NOMO-1 treated with DMSO at 0.1 percent for 48 hours (cell line): ENCODE data around the gene NODAL.
A peak's percentile ranks its signal among the peaks of the same experiment; 100 is the strongest.
"Not testable (repeated sequence)": the region's sequence is repeated elsewhere in the genome, so short reads cannot be mapped to it uniquely, and the experiment has no call there.

Experiments
- DNase-seq: peaks from one replicate; lab custom pipeline; 2025; ENCODE audit not compliant: unreplicated experiment; lab: John Stamatoyannopoulos, UW

Gene NODAL

DNA sequence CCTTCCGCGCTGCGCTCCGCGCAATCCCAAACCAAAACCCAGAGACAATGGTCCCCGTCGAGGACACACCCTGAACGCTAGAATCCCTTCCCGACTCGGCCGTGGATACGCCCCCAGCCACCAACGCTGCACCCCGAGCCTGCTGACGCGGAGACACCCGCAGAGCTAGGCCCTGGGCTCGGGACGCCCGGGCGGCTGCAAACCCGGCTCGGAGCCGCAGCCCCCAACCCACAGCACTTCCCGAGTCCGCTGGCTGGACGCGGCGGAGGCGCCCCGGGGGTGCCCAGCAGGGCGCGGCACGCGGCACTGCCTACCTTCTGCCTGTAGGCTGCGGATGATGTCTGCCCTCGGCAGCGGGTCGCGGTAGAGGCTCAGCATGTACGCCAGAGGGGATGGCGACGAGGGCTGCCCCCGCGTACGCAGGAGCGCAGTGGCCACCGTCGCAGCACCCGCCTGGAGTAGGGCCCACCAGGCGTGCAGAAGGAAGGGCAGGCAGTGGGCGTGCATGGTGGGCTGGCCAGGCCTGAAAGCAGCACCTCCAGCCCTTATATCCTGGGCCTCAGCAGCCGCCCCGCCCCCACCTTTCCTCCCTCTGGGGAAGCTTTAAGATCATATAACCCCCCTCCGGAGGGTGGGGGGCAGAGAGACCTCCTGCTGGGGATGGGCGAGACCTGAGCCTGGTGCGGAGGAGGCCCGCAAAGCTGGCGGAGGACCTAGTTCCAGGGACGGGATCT lies at the start of gene NODAL:
TSS of gene NODAL (minus strand) at position 521 of the 734 bp plus-strand sequence. CDS start at position 507, 14 bp downstream.
- DNase-seq, result no peak

DNA sequence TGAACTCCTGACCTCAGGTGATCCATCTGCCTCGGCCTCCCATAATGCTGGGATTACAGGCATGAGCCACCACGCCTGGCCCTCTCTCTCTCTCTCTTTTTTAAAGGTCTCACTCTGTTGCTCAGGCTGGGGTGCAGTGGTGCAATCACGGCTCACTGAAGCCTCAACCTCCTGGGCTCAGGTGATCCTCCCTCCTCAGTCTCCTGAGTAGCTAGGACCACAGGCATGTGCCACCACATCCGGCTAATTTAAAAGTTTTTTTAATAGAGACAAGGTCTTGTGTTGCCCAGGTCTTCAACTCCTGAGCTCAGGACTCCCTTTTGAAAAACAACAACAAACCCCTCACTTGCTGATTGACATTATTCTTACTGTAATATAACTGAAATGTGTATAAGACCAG lies 48.7 kb upstream of the NODAL start:
- no peak for DNase-seq

DNA sequence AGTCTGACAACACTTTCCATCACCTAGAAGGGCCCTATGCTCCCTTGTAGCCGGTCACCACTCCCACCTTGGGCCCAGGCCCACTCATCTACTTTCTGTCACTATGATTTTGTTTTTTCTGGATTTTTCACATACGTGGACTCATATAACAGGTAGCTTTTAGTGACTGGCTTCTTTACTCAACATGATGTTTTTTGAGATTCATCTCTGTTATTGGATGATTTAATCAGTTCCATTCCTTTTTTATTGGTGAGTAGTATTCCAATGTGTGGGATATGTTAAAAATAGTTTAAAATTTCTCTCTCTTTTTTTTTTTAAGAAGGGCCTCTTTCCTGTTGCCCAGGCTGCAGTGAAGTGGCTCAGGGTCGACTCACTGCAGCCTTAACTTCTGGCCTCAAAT lies 46.3 kb upstream of the NODAL start:
- no peak for DNase-seq

DNA sequence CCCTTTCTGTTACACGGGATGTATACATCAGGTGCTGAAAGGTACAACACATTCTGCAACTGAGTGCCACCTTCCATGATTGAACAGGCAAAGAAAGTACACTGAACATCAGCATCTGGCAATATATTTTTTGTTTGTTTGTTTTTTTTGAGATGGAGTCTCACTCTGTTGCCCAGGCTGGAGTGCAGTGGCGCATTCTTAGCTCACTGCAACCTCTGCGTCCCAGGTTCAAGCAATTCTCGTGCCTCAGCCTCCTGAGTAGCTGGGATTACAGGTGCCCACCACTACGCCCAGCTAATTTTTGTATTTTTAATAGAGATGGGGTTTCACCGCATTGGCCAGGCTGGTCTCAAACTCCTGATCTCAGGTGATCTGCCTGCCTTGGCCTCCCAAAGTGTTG lies 42.4 kb upstream of the NODAL start:
- not testable (repeated sequence) for DNase-seq

DNA sequence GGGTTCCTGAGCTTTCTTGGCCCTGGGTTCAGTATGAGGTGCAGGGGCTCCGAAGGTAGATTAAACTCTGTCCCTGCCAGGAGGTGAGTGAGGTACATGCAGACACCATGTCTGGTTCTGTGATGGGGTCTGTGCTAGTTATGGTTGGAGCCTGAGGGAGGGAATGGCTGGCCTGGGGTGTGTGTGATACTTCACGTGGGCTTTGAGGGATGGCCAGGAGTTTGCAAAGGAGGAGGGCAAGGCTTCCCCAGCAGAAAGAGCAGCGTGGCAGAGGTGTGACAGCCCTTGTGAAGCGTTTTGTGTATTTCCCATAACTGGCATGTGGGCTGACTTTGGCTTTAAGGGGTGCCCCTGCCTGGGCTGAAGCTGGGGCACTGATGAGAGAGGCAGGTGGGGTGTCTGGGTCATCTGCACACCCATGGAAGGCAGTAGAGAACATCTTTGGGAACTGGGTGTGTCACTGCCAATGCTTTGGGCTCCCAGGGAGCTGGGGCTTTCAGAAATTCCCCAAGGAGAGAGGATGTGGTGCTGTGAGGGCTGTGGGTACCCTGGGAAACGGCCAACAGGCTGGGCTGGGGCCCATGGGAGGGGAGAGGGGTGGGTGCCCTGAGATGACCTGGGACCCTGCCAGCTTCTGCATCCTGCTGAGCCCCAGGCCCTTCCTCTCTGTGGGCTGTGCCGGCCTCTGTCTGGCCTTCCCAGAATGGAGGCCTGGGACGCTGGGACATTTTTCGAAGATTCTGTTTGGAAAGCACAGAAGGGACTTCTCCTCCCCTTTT lies 41.7 kb upstream of the NODAL start:
- DNase-seq, result no peak

DNA sequence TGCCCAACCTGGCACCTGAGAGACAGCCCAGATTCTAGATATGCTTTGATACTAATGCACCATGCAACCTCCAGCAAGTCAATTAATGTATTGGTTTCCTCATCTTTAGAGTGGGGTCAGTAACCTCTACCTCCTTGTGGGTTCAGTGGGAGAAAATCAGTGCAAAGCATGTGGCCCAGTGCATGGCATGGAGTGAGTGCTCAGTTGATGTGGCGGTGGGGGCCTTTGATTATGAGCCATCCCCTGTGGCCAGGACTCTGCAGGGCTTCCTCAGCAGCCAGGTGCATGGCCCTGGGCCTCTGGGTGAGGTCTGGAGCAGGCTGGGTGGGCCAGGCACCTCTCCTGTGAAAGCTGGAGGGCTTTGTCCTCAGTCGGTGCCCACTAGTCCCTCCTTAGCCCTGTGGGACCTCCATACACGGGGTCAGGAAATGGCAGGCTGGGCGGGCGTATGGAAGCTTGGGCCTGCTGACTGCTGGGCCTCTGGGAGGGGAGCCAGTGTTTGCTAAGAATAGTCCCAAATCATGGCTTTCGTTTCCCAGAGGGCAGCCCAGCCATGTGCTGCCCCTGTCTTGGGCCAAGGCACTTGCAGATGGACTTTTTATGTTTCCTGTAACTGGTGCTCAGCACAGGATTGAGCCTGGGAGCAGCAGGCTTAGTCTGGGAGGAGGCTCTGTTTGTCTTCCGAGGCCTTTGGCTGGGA lies 40.5 kb upstream of the NODAL start:
- no peak for DNase-seq

DNA sequence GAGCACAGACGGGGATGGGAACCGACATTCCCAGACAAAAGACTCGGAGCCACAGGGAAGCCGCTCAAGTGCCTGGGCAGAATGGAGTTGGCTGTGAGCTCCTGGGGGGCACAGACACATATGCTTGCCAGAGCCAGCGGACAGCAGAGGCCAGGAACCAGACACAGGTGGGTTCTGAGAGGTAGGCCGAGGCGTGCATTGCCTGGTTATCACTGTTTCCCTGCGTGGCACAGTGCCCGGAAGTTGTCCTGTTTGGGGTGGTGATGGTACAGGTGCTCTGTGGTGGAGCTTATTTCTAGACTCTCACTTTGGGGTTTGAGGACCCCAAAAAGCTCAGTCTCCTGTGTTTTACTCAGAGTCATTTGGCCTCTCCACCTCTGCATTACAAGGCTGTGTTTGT lies 39.6 kb upstream of the NODAL start:
- DNase-seq, result no peak

DNA sequence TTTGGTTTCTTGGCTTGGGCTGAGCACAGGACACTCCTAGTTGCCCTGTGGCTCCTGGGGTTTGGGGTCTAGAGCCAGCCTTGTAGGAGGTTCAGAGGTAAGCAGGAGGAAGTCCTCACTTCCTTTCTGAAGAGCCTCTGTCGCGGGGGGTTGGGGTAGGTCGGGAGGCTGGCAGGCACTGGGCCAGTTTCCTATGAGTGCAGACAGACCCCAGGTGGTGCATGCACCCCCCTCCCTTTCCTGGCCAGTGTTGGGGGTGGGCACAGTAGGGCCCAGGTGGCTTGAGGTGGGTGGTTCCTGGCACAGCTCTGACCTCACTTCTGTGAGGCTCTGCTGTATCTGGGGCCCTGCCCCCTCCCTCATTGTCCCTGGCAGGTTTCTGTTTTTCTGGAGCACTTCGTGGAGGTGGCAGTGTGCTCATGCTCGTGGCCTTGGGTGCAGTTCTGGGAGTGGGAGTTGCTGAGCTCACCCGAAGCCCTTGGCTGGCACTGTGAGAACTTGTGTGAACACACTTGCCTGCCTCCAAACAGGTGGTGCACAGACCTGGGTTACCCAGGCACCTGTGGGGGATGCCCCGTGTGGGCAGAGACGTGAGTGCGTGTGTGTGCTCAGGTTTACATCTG lies 38.9 kb upstream of the NODAL start:
- DNase-seq, result peak; percentile 17

DNA sequence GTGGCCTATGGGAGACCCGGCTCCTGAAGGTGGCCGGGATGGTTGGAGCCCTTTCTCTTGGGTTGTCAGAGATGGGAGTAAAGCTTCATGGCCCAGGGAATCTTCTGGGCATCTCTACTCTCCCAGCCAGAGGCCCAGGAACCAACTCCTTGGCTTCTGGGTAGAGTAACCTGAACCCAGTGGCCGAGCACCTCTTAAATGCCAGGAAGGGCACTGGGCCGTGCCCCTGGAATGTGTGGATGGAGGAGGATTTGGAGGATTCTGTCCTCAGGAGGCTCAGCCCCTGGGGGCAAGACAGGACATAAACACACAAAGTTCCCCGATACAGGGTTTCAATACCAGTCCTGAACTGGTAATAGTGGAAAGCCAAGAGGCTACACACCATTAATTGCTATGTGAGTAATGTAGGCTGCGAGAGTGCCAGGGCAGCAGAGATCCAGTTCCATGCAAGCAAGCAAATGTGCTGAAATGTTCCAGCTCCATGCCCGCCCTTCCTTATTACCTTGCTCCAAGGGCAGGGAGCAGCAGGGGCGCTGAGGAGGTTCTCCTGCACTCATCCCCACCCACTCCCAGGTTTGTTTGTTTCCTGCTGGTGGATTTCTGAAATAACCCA lies 38.3 kb upstream of the NODAL start:
- no peak for DNase-seq

DNA sequence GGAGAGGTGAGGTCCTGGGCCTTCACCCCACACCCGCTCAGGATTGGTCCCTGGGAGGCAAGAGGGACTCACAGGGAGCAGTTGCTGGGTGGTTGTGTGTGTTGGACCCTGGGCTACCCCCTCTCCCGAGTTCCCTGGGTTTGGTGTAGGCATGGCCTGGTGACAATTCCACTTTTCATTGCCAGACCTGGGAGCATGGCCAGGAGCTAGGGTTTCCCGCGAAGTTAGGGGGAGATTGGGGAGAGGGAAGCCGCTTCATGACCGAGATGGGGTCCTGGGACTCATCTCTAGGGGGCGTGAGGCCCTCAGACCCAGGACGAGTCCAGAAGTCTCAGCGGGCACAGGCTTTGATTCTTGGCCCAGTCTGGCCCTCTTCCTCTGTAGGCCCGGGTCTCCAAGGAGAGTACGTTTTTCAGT lies 37.7 kb upstream of the NODAL start:
- DNase-seq, result no peak

DNA sequence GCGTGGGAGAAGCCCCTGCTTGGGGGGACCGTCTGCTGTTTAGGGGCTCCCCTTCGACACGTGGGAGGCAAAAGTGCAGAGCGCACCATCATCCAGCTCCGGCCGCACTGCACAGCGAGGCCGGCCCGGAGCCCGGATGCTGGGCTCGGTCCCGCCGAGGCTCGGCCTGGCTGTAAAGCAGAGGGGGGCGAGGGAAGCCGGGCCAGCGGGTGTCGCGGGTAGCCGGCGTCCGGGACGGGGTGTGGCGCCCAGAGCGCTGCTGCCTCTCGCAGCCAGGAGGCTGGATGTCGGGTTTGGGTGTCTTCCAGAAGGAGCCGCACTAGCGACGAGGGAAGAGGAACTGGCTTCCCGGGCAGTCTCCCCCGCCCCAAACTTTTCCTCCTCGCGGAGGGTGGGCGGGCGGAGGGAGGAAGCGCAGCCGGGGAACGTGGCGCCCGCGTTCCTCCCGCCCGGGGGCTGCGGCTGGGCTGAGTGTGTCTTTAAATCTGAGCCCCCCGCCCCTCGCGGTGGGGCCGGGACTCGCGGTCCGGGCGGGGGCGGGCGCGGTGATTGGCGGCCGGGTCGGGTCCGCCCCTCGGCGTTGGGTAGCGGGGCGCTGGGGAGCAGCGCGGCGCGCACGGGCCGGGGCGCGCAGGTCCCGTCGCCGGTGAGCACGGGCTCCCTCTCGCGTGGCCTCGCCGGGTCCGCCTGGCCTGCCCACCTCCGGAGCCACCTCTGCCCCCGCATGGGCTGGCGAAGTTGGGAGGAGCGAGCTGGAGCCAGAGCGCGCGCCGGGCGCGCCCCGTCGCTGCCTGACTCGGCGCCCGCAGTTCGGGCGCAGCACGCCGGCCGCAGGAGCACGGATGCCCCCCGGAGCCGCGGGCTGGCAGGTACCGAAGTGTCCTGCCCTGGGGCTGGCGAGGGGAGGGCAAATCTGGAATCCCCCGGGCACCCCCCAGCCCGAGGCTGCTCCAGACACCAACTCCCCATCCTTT lies 37.0 kb upstream of the NODAL start, which contains the start of gene PALD1:
TSS of gene PALD1 (plus strand) at position 577 of the 974 bp plus-strand sequence. CDS start 47,185 bp downstream, outside the sequence.
- peak; percentile 3 for DNase-seq

DNA sequence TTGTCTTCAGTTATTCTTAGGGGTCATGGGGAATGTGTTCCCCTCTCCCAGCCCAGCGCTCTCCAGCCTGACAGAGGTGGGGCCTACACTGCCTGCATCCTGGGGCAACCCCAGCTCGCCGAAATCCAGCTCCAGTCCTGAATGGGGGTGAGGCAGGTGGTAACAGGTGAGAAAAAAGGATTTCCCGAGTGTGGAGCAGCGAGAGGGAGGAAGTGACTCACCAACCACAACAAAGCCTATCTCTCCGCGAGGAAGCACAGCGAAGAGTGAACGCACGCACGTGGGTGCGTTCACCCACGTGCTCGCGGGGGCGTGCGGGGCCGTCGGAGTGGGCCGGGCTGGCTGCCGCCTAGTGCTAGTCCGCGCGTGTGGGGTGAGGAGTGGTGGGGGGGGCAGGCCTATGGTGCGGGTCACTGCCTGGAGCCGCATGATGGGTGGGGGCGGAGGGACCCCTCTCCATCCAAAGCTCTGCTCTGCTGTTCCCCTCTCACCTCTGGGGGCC lies 36.2 kb upstream of the NODAL start:
- DNase-seq, result peak; percentile 7

DNA sequence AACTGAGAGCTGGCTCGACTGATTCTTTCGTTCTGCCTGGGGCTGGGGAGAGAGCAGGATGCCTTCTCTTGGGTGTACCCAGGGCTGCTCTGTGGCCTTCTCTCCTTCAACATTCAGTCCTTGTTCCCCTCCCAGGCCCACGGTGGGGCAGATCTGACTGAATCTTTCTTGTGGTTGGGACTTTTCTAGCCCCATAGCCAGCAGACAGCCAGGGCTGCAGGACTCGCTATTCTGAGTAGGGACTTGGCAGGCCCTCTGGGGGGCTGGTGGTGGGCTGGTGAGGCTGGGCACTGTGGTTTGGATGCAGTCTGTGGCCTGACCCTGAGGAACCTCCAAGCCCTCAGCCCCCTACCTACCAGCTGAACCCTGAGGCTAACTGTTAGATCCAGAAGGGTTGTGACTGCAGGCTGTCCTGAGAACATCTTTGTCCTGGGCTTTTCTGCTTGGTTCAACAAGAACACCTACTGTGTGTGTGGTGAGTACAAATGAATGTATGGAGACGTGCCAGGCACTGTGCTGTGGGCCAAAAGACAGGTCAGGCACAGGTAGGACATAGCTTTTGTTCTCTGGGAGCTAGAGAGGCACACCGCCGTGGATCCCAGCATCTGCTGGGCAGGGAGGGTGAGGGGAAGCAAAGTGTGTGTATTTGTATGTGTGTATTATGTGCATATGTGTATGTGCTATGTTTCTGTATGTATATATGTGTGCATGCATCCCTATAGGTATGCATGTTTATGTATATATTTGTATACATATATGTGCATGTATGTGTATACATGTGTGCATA lies 35.0 kb upstream of the NODAL start:
- DNase-seq, result no peak

DNA sequence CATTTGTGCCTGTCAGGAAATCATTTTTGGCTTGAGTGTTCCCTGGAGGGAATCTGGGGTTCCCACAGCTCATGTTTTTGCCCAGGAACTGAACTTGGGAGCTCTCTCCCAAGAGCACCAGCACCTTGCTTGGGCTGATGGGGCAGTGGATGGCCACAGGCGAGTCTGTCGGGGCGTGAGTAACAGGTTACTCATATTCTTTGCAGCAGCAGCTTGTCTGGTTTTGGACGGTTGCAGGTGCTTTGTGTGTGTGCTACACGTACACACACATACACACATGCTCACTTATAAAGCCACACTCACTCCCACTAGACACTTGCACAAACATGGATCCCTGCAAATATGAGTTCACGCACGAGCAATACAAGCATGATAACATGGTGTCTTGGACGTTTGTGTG lies 34.2 kb upstream of the NODAL start:
- DNase-seq, result no peak

DNA sequence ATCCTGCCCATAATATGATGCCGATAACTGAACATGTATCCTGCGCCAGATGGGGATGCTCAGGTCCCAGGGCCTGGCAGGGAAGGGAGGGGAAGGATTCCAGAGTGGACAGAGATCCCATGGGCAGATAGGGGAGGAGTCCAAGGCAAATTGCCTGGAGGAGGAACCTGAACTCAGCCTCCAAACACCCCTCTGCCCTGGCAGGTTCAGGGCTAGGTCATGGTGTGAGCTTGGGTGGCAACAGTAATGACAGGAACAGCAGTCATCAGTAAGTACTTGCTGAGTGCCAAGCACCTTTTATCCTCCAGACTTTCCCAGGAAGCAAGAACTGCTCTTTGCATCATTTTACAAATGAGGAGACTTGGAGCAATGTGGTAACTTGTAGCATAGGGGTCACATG lies 33.3 kb upstream of the NODAL start:
- no peak for DNase-seq

DNA sequence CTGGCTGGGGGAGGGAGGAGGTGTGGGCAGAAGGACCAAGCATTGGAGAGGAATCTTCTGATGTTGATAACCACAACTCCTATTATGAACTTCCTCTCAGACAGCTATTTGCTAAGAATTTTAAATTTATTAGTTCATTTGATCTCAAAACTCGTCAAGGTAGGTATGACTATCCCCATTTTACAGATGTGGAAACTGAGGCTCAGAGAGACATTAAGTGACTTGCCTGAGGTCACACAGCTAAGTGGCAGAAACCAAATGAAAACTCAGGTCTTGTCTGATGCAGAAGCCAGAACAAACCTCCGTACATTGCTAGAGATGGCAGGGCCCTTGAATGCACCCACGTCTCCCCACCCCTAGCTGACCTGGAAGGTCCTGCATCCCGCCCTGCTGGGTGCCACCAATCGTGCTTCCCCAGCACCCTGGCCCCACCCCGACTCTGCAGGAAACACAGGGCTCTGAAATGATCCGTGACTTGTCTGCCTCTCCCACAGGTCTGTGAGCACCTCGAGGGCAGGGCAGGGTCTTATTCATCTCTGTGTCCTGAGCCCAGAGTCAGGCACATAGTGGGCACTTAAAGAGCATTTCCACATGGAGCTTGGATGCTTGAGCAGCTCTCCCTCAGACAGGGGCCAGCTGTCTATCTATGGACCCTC lies 31.4 kb upstream of the NODAL start:
- no peak for DNase-seq

DNA sequence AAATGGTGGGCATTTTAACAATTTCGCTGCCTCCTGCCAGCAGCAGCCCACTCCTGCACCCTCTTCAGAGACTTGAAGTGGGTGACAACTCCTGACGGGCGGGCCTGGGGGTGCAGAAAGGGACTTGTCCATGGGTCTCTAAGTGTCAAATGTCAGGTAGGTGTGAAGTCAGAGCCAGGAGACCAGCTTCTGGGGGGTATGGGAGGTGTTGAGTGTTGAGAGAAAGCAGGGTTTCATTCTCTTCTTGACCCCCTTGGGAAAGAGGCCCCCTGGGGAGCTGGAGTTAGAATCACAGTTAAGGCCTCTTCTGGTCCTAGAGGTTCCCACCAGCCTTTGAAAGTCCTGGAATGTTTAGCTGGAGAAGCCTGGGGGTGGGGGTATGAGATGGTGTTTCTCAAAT lies 25.5 kb upstream of the NODAL start:
- DNase-seq, result no peak

DNA sequence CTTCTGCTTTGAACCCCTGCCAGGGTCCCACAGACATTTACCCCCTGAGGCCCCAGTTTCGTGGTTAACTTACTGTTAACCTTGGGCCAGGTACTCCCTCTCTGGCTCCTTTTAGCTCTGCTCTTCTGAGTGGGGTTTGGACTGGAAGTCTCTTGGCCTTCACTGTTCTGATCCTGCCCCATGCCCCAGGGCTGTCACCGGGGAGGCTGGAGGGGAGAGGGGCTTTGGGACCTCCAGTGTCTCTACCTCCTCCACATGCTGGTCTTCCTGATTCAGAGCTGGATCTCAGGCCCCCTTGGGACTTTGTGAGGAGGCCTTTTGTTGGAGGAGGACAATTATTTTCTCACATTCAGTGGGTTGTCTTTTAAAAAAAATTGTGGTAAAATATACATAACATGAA lies 24.4 kb upstream of the NODAL start:
- DNase-seq, result no peak
